HG02885 (cell line): ENCODE results near the gene GNG12.
A peak's percentile ranks its signal among the peaks of the same experiment; 100 is the strongest.
"Not testable (repeated sequence)": the region's sequence is repeated elsewhere in the genome, so short reads cannot be mapped to it uniquely, and the experiment has no call there.

Experiments
- ATAC-seq: cut with Tn5 transposase; IDR thresholded peaks from one replicate; pipeline ENCODE4 v1.9.1; 2021; ENCODE audit warnings: mild to moderate bottlenecking; ENCODE audit not compliant: unreplicated experiment, poor library complexity

The GNG12 gene

DNA sequence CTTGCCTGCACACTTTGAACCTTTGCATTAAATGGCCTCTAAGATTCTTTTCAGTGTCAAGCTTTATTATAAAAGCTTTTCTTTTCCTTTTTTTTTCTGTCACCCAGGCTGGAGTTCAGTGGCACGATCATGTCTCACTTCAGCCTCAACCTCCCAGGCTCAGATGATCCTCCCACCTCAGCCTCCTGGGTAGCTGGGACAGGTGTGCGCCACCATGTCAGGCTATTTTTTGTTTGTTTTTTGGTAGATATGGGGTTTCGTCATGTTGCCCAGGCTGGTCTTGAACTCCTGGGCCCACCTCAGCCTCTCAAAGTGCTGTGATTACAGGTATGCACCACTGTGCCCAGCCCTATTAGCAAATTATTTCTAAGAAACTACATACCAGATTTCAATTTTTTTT, 95.4 kb downstream of the GNG12 start:
- ATAC-seq, result no peak

DNA sequence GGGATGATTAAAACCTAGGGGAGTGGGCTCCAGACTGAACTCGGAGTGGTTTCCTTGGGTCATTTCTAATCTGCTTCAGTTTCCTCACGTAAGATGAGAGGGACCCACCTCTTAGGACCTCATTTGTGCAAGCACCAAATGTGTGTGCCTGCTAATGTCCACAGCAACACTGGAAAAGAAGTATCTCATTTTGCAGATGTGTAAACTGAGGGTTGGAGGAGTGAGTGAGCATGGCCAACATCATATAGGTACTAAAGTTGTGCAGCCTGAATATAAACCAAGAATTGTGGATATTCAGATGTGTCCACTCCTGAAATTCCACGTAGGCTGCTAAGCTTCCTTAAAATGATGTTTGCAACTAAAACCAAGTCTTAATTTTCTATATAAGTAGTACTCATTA, 96.5 kb downstream of the GNG12 start:
- no peak for ATAC-seq

DNA sequence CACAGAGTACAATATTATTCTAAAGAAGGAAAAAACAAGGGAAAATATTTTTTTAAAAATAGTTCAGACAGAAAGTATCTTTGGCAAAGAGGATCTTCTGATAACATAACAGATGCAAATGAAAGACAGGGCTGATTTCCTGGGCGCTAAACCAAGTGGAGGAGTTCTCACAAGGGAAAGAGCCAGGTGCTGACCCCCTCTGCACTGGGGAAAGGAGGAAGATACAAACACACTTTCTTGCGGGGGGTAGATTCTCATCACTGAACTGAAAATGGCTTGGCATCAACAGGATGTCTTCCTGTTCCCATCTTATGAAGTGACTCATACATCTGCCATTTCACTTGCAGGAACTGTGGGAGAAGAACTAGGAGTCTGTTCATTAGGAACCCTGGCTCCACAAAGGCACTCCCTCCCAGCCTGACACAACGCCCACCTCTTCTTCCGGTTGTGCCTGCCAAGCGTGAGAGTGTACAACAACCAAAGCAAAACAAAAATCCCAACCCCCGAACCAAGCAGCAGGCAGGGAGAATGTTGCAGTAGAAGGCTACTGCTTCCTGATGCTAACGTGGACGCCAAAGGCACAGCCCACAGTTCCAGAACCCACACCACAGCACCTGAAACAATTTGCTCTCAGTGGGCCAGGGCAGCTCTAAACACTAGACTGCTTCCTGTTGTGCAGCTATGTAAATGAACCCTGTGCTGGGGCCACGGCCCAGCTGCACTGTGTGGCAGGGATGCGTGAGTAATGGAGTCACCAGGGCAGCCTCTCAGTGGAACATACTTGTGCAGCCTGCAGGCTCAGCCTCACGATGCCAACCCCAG, 97.2 kb downstream of the GNG12 start:
- peak; percentile 93 for ATAC-seq

DNA sequence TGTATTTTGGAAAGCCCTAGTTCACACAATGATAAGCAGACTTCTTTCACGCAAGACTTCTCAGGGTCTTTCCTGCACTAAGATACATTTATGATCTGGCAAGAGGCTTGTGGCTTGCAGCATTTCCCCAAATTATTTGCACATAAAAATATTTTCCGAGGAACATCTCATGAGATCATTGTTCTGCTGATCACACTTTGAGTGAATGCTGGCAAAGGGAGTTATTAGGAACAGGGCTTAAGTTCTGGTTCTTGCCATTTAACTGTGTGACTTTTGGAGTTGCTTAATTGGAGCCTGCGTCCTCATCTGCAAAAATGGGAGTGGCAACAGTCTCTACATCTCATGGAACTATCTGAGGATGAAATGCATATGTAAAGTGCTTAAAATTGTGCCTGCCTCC, 98.1 kb downstream of the GNG12 start:
- no peak for ATAC-seq

DNA sequence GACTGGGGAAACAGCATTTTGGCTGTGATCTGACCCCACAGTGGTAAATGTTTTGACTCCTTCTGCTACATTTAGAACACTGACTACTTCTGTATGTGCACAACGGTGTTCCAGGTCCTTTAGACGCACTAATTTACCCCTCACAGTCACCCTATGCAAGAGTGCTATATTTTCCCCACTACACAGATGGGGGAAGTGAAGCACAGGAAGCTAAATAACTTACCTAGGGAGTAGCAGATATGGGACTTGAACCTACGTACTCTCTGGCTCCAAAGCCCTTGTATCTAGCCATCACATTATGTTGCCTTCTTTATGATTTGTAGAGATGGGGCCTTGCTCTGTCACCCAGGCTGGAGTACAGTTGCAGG, 99.0 kb downstream of the GNG12 start:
- ATAC-seq, result no peak

DNA sequence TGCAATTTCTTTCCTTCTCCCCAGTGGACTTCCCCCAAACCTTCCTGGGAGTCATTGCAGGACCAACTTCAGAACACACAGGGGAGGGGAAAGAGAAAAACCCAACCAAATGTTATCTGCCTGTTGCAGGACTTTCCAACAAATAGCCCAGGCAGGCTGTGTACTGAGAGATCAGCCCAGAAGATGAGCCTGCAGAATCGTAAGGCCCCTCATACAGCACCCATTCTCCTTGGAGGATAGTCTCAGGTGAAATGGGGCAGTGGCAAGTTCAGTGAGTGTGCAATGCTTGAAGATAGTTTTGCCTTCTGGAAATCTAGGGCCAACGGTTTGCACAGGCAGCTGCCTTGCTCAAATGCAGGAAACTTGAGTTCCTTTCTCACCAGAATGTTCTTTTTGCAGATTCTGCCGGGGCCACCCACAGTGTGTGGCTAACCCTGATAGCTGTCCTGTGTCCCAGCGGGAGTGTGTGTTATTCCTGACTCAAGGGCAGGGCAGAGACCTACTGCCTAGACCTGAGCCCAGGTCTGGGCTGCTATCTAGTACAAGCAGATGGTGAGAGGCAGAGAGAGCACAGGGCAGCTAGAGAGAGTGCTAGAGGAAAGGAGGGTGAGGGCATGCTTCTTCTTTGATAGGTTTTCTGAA, 99.5 kb downstream of the GNG12 start:
- no peak for ATAC-seq

DNA sequence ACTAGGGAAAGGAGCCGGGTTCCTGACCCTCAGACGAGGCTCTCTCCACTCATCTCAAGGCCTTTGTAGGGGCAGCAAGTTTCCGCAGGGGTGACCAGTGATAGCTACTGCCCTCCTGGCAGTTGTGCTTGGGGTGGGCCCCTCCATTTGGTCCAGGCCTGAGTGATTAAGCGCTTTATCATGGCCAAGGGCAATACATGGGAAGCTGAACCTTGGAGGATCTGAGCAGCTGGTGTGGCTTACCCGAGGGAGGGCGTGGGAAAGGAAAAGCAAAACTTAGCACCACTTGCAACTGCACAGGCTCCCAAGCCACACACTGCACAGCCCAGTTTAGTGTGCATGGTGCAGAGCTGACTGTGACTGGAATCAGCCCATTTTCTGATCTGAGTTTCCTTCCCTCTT, 100.5 kb downstream of the GNG12 start:
- peak; percentile 33 for ATAC-seq

DNA sequence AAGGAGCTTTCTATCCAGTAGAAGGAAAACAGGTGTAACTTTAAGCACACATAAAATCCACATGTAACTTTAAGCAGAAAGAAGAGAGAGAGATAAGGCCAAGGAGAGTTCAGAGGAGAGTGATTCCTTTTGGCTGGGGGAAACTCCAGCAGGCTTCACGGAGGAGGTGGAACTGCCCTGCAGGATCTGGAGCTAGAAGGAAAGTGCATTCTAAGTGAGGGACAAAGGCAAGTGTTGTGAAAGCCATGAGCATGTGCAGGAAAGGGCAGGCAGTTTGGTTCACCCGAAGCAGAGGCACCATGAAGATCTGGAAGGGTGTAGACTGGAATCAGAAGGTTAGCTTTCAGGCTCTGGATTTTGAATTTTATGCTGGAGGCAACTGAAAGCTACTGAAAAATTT, 101.9 kb downstream of the GNG12 start:
- ATAC-seq, result no peak

DNA sequence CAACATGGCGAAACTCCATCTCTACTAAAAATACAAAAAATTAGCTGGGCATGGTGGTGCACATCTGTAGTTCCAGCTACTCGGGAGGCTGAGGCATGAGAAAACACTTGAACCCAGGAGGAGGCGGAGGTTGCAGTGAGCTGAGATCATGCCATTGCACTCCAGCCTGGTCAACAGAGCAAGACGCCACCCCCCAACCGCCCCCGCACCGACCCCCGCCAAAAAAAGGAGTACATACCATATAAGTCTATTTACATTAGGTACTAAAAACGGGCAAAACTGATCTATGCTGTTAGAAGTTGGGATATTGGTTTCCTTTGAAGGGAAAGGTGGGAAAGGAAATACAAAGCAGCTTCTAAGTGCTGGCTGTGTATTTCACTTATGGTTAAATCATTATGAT, 103.0 kb downstream of the GNG12 start:
- ATAC-seq, result not testable (repeated sequence)

DNA sequence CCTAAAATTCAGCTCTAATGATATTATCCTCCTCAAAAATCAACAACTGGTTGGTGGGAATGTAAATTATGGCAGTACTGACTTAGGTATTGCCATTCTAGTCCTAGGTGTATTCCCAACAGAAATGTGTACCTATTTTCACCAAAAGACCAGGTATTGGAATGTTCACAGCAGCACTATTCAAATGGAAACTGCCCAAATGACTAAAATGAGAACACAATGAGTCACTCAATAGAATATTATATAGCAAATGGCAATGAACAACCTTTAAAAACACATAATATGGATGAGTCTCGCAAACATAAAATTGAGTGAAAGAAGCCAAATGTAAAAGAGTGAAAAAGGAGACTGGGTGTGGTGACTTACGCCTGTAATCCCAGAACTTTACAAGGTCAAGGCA, 103.4 kb downstream of the GNG12 start:
- ATAC-seq, result no peak

DNA sequence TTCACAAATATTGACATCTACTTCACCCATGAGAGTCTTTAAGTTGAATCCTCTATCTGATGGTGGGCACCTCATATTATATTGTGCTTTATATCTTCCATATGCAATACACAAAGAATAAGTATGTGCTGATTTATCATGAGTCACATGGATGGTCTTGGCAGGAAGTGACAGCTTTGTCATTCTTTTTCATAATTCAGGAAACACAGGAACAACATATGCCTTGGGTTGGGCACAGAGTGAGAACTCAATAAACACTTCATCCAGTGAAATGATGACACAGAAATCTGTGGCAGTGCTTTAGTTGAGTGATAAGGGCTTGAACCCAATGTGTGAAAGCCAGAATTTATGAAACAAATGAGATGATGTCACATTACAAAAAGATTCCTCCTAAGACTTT, 107.0 kb downstream of the GNG12 start:
- no peak for ATAC-seq

DNA sequence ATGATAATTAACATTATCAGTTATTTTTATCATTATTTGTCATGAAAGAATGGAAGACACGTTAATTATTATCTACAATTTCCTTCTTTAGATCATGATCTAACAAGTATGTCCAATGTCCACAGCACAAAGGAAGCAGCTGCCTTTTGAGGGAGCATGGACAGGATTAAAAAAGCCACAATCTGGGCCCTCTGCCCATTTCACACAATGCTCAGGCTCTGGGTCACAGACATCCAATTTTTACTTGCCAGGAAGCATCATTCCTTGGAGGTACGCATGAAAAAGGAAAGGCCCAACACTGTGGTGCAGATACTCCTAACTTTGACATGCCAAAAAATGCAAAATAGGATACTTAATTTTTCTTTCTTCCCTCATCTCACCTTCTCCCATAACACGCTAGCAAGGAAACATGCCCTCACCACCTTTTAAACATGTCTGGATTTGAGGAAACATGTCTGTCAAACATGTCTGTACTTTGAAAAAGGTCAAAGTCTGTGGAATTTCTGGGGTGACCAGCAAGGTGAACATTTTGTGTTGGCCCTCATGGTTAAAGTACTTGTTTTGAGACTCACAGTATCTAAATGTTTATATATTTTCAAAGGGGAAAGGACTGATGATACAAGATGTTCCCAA, 108.2 kb downstream of the GNG12 start:
- no peak for ATAC-seq

DNA sequence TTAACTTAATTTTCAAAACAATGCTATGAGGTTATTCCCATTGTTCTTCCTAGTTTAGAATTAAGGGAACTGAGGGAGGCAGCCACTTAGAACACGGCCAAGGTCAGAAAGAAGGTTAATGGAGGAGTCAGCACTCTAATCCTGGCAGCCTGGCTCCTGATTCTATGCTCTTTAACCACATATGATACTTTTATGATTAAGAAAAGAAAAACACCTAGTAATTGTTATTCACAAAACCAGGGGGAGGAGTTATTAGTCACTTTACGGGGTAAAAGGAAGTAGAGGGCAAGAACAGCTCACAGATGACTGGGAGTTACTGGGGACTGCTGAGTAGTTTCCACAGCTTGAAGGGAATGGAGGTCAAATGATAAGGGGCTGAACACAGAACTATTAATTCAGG, 109.6 kb downstream of the GNG12 start:
- ATAC-seq, result peak; percentile 78

DNA sequence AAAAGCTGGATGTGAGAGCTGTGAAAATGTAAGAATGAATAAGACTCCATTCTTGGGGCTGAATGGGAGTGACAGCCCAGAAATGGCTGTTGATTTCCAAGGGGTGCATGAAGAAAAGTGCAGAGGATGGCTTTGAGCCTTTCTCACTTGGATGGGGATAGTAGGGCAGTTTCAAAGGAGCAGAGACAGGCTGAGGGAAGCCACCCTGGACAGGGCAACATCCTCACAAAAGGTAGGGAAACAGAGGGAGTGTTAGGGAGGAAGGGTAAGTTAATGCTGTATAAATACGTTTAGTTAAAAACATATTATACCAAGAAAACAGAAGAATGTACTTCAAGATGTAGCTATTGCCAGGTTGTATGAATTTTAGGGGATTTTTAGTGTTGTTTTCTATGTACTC, 110.1 kb downstream of the GNG12 start:
- no peak for ATAC-seq

DNA sequence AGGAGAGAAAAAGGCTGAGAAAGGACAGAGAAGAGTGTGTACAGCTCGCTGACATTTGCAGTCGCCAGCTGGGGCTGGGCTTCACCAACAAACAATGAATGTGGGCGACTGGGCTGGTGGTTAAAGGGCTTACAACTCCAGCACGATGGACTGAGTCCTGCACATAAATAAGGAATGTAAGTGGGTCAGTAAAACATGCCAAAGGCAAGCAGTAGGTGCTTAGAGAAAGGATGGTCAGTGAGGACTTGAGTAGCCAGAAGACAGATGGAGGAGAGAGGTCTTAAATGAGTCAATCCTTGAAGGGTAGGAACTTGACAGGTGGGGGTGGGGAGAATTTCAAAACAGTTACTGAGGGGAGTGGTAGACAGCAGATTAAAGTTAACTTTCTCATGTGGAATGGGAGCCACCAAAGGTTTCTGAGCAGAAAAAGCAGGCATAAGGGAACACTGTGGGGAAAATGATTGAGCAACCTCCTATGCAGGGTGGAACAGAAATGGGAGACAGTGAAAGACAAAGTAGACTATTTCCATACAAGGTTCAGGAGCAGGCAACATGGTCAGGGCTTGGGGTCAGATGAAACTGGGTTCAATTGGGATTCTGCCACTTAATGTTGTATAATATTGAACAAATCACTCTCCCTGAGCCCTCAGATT, 110.8 kb downstream of the GNG12 start:
- ATAC-seq, result no peak

DNA sequence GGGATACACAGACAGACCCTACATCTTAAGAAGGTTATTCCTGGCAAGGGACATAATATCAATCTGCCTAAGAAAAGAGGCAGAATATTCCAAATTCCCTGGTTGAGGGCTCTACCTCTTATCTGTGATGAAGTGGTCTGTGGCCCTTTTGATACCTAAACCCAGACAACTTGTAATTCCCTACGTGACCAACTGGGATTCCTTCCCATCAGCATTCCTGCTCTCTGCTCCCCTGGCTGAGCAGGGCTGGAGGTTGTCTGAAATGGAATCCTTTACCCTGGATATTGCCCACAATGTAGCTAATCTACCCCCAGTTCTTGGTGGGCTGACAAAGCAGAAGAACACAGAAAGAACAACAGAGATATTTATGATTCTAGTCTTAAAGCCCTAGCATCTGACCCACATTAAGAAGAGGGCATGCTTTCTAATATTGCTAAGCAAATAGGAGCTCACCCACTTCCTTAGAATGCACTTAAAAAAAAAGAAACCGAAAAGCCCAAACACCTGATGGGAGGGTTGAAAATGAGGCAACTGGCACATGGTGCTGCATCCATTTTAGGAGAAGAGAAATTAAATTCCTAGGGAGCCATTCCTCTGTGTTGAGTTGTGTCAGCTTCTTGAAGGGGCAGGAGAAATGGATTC, 111.5 kb downstream of the GNG12 start:
- no peak for ATAC-seq

DNA sequence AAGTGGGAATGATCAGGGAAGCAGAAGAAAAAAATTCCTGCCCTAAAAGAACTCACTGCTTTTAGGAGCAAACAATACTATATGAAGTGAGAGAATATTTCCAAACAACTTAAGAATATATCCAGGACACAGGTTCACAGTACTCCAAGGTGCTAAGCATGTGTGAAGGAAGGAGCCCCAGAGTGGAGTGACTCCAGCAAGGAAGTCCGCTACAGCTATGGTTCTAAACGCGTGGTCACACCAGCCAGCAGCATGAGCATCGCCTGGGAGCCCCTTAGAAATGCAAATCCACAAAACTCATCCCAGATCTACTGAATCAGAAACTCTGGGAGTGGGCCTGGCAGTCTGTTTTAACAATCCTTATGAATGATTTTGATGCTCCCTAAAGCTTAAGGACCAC, 112.2 kb downstream of the GNG12 start:
- ATAC-seq, result no peak

DNA sequence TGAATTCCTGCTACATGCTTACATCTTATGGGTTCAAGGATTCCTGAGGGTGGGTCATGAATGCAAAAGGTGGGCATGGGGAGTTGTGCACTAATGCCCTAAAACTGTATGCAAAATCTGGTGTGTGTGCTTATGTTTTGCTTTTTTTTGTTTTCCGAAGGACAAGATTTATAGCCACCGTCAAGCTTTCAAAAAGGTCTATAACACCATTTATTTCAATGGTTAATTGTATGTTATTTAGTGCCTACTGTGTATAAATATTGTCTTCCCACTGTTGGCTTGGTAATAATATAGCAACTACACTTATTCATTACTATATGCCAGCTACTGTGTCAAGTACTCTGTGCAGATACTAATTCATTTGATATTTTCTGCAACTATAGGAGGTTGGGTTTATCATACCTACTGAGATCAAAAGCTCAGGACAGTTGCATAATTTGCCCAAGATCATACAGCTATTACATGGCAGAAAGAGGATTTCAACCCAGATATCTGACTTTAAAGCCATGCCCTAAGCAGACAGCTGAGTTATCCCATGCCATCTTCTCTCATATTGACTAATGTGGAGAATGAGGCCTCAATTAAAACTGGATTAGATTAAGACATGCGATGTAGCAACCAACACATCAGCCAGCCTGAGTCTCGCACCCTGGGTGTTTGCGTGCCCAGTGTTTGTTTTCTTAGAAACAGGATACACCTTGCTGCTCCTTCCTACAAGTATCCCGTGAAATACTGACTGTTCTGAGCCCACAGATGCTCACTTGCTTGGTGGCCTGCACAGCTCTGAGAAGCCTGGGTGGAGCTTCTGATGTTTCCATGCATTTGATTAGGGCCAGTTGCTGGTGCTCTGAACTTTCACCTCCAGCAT, 113.7 kb downstream of the GNG12 start:
- no peak for ATAC-seq

DNA sequence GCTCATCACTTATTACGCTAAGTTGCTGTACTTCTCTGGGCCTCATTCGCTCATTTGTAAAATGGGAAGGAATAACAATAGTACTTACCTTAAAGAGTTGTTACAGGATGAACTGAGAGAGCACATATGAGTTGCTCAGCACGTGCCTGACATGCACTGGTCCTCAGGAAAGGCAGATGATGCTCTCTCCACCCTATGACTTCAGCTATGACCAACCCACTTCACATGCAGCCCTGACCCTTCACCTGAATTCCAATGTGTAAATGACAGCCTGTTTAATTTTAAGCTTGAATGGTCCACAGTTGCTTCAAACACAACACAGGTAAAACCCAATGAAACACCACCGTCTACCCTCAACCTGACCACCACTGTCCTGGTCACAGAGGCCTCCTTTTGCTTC, 115.4 kb downstream of the GNG12 start:
- ATAC-seq, result no peak

DNA sequence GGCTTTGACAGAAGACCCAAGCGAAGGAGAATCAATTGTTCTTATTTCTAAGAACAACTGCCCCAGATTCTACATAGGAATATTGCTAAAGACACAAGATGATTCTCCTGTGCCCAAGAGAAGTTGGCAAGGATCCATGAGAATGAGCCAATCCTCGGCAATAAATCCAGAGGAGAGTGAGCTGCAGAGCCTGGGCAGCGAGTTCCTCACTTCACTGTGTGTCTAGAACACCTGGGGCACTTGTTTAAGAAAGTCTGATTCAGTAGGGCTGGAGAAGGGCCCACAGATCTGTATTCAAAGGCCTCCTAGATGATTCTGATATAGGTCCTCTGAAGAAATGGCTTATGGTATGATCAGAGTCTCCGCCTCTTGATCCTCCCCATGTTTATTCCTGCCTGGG, 116.5 kb downstream of the GNG12 start:
- ATAC-seq, result no peak
